ENCODE results near the gene CADPS. TPM values are rescaled to one million over a fixed set of nuclear protein-coding genes. Genes with fewer than 3 reads are reported as not detected.

The CADPS gene
- total and polyA plus RNA-seq, 11 donors = 3.6 to 37.8 (median 12.9) TPM

DNA sequence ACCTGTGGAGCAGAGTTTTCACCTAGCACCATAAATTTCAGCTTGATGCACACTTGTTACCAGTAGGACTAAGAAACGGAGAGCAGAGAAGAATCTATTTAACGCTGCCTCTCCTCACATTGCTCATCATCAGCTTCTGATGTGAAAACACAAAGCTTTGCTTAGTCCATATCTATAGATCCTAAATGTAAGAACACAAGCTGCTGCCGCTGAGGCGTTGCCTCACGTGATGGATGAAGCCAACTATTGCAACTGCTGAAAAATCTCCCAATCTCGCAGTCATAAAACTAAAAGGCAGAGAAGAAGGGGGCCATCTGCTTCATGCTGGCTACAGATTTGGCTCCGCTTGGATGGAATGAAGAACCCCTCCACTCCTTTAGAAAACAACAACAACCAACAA lies 42.7 kb downstream of the CADPS start:
- TF ChIP-seq CTCF (IDR thresholded peaks at IDR 0.05) = no peak
- TF ChIP-seq POLR2A (IDR thresholded peaks at IDR 0.05) = no peak
- ATAC-seq (no peak), DNase-seq (no peak)
- no peak overlapping the region for H3K27ac ChIP-seq
- no peak overlapping the region for H3K4me3 ChIP-seq
- intact Hi-C loops (cut with DNase I) = loop anchor here in 1 of 10 donors (5.0 kb wide), 1 partner anchor 360 kb away; no protein-coding TSS in a partner anchor
- H3K27me3 ChIP-seq = no peaks in the 10 kb centered on the region
- 75 to 85% (median 79%) methylated on average over 7 of the region's 7 CpGs for WGBS, 4 donors
- no peaks in the 10 kb centered on the region for H3K36me3 ChIP-seq
- H3K9me3 ChIP-seq = no peaks in the 10 kb centered on the region
- peaks cover 0 to 2% (median 0%) of the 10 kb centered on the region in 12 donors for H3K4me1 ChIP-seq

- 31 to 42% (median 36%) methylated on average over 2 of the region's 2 CpGs for WGBS, 4 donors
- intact Hi-C loops (cut with DNase I) = loop anchor here in 1 of 10 donors (5.0 kb wide), 1 partner anchor 361 kb away; no protein-coding TSS in a partner anchor
- TF ChIP-seq CTCF (IDR thresholded peaks at IDR 0.05) = no peak
- TF ChIP-seq POLR2A (IDR thresholded peaks at IDR 0.05) = no peak
- Histone ChIP-seq H3K4me1 (peaks cover 0 to 2% (median 0%) of the 10 kb centered on the region in 12 donors), H3K9me3 (no peaks in the 10 kb centered on the region), H3K27me3 (no peaks in the 10 kb centered on the region), H3K27ac (no peak overlapping the region), H3K4me3 (no peak overlapping the region), H3K36me3 (no peaks in the 10 kb centered on the region)
- ATAC-seq (no peak), DNase-seq (no peak)
These were observed 44.4 kb downstream of the CADPS start for GRCh38 chr3:62830727-62831322.

DNA sequence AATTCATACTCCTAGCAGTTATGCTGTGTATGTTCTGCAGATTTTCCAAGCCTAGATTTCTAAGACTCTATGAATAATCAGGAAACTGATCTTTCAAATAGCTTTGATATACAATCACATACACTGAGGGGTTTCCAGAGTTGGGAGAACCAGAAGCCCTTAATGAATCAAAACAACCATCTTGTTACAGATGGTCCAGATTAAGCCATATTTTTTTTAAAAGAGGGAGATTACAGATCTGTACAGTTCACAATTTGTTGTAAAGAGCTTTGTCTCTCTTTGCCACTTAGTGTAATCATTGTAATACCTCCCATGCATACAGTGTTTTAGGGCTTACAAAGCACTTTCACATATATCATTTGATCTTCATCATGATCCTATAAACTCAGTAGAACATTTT lies 47.7 kb downstream of the CADPS start:
- no peak for ATAC-seq
- intact Hi-C loops (cut with DNase I) = no loop called here
- H3K9me3 ChIP-seq = no peaks in the 10 kb centered on the region
- H3K27ac ChIP-seq = no peak overlapping the region
- no peaks in the 10 kb centered on the region for H3K36me3 ChIP-seq
- H3K27me3 ChIP-seq = no peaks in the 10 kb centered on the region
- no peak for DNase-seq
- H3K4me1 ChIP-seq = no peaks in the 10 kb centered on the region
- H3K4me3 ChIP-seq = no peak overlapping the region
- TF ChIP-seq CTCF (IDR thresholded peaks at IDR 0.05) = no peak

- Histone ChIP-seq H3K4me3 (no peak overlapping the region), H3K9me3 (no peaks in the 10 kb centered on the region), H3K27ac (no peak overlapping the region), H3K27me3 (no peaks in the 10 kb centered on the region), H3K4me1 (no peaks in the 10 kb centered on the region), H3K36me3 (no peaks in the 10 kb centered on the region)
- WGBS, 4 donors = 80 to 90% (median 85%) methylated on average over 6 of the region's 6 CpGs
- ATAC-seq = no peak
- intact Hi-C loops (cut with DNase I) = no loop called here
- TF ChIP-seq CTCF (IDR thresholded peaks at IDR 0.05) (no peak), POLR2A (IDR thresholded peaks at IDR 0.05) (no peak)
- no peak for DNase-seq
These were observed 50.1 kb downstream of the CADPS start for GRCh38 chr3:62824965-62825592.
